Transverse colon (tissue), 4 donors: ENCODE data around the gene SHROOM2. TPM values are rescaled to one million over a fixed set of nuclear protein-coding genes. Genes with fewer than 3 reads are reported as not detected.

Experiments
- DNase-seq: peaks from one replicate; pipeline ENCODE4 v3.0.0-alpha.2; 2019
- H3K27ac ChIP-seq, 4 donors: fragments of 200-600 bp; sonication (generic); 2 replicates each; pipeline ENCODE4 v1.5.1; 2016 to 2018; ENCODE audit warnings: inconsistent platforms in 4 of 4
- H3K27me3 ChIP-seq: fragments of 200-600 bp; sonication (generic); 2 replicates; pipeline ENCODE4 v1.5.1; 2017; ENCODE audit warnings: inconsistent platforms
- H3K36me3 ChIP-seq, 4 donors: fragments of 200-600 bp; sonication (generic); 2 replicates each; pipeline ENCODE4 v1.5.1; 2017 to 2019; ENCODE audit warnings: inconsistent platforms in 4 of 4
- H3K4me1 ChIP-seq, 4 donors: fragments of 200-600 bp; sonication (generic); 2 replicates each; pipeline ENCODE4 v1.5.1; 2017 to 2020; ENCODE audit warnings: inconsistent platforms in 4 of 4
- H3K4me3 ChIP-seq, 4 donors: fragments of 200-600 bp; sonication (generic); 1 replicate in 1 of 4; 2 replicates in 3 of 4; pipeline versions ENCODE4 v1.5.1 to v1.6.1; 2017 to 2019; ENCODE audit warnings: inconsistent platforms in 4 of 4
- H3K9me3 ChIP-seq, 2 donors: fragments of 200-600 bp; sonication (generic); 2 replicates each; pipeline ENCODE4 v1.5.1; 2017 to 2019; ENCODE audit warnings: inconsistent platforms in 2 of 2
- CTCF ChIP-seq, 5 experiments: fragments of 200-600 bp in 3 of 5; fragments of 450-650 bp in 2 of 5; sonication (generic) in 3 of 5; IDR thresholded peaks; 1 replicate in 2 of 5; 2 replicates in 3 of 5; pipeline ENCODE4 v1.5.1; 2016 to 2017; ENCODE audit warnings: antibody characterized with exemption in 5 of 5, inconsistent platforms in 3 of 5, mild to moderate bottlenecking in 2 of 5, moderate library complexity in 1 of 5
- EP300 ChIP-seq: sonication (generic); formaldehyde crosslinking; IDR thresholded peaks from one replicate; pipeline ENCODE4 v1.6.1; 2017; ENCODE audit warnings: antibody characterized with exemption, low read depth
- POLR2A ChIP-seq: fragments of 450-650 bp; IDR thresholded peaks from one replicate; pipeline ENCODE4 v1.6.1; 2016; ENCODE audit warnings: antibody characterized with exemption, mild to moderate bottlenecking, moderate library complexity
- POLR2AphosphoS5 ChIP-seq, 3 donors: sonication (generic); formaldehyde crosslinking; IDR thresholded peaks; one replicate each; pipeline ENCODE4 v1.6.1; 2016; ENCODE audit warnings: antibody characterized with exemption in 3 of 3
- WGBS, 2 donors: methylation state at CpG; one replicate each; pipeline ENCODE4 v1.1.5; 2018; ENCODE audit warnings: low coverage in 1 of 2; 5-methylcytosine and 5-hydroxymethylcytosine counted together
- in situ Hi-C, 4 donors: fragments of 200-750 bp; cut with MboI; loops; one replicate each; pipeline versions ENCODE4 v1.15.0 to v1.15.1; 2017; ENCODE audit warnings: low sequenced_read_pairs in 3 of 4, low pct_ligation_motif_present in 1 of 4, low pct_unique_long_range_greater_than_20kb in 1 of 4
- intact Hi-C: fragments of 100-400 bp; cut with DNase I; formaldehyde crosslinking; loops from one replicate; pipeline ENCODE4 v1.15.1; 2023; ENCODE audit warnings: low total_unique reads
- total RNA-seq, 4 donors: library from RNA; depleted of rRNA; stranded (reverse); fragments of >200 nt; gene quantifications; one replicate each; pipeline ENCODE4 v1.1.0, GENCODE V29; 2016

Gene SHROOM2
- total RNA-seq, 4 donors from 2014 or later: 8.9 to 20.6 (median 11.3) TPM

DNA sequence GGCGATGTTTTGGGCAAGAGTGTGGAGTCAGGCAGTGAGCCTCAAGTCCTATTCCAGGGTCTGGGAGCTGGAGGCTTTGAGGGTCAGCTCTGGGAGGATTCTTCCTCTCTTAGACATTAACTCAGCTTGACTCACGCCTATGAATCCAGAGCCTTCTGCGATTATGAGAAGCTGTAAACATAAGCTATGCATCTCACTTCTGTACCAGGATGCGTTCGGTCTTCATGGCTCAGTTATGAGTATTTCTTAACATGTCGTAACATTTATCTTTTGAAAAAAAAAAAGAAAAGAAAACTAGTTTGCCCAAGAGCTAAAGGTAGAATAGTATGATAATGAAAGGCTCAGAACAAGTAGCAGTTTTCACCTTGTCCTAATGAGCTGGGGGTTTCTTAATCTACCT lies 4.6 kb downstream of the SHROOM2 start:
- H3K9me3 ChIP-seq: no peaks in the 10 kb centered on the region
- no peak overlapping the region for H3K27ac ChIP-seq
- TF ChIP-seq POLR2AphosphoS5 (IDR thresholded peaks at IDR 0.05) (no peak), EP300 (no peak), CTCF (IDR thresholded peaks at IDR 0.05) (no peak), POLR2A (no peak)
- in situ Hi-C loops (no loop called here), intact Hi-C loops (no loop called here)
- H3K36me3 ChIP-seq: no peaks in the 10 kb centered on the region
- no peaks in the 10 kb centered on the region for H3K27me3 ChIP-seq
- H3K4me3 ChIP-seq: no peak overlapping the region
- peaks cover 0 to 16% (median 0%) of the 10 kb centered on the region in 4 donors for H3K4me1 ChIP-seq
- 85 to 89% methylated on average over 4 to 6 of the region's 6 CpGs for WGBS, 2 donors
- DNase-seq: no peak

- peaks cover 0 to 7% (median 0%) of the 10 kb centered on the region in 4 donors for H3K4me1 ChIP-seq
- no peaks in the 10 kb centered on the region for H3K27me3 ChIP-seq
- peak overlapping the region in 3 of 4 donors; percentile 43 to 59 (median 49) for H3K27ac ChIP-seq
- intact Hi-C loops: no loop called here
- in situ Hi-C loops: no loop called here
- DNase-seq: peak; percentile 27
- no peak for TF ChIP-seq CTCF (IDR thresholded peaks at IDR 0.05)
- no peak for TF ChIP-seq POLR2A
- no peak for TF ChIP-seq POLR2AphosphoS5 (IDR thresholded peaks at IDR 0.05)
- TF ChIP-seq EP300: no peak
- no peaks in the 10 kb centered on the region for H3K9me3 ChIP-seq
- 66 to 67% methylated on average over 1 to 7 of the region's 7 CpGs for WGBS, 2 donors
- H3K36me3 ChIP-seq: no peaks in the 10 kb centered on the region
- H3K4me3 ChIP-seq: no peak overlapping the region
Measured at GRCh38 chrX:9794495-9794894, 8.3 kb downstream of the SHROOM2 start.

DNA sequence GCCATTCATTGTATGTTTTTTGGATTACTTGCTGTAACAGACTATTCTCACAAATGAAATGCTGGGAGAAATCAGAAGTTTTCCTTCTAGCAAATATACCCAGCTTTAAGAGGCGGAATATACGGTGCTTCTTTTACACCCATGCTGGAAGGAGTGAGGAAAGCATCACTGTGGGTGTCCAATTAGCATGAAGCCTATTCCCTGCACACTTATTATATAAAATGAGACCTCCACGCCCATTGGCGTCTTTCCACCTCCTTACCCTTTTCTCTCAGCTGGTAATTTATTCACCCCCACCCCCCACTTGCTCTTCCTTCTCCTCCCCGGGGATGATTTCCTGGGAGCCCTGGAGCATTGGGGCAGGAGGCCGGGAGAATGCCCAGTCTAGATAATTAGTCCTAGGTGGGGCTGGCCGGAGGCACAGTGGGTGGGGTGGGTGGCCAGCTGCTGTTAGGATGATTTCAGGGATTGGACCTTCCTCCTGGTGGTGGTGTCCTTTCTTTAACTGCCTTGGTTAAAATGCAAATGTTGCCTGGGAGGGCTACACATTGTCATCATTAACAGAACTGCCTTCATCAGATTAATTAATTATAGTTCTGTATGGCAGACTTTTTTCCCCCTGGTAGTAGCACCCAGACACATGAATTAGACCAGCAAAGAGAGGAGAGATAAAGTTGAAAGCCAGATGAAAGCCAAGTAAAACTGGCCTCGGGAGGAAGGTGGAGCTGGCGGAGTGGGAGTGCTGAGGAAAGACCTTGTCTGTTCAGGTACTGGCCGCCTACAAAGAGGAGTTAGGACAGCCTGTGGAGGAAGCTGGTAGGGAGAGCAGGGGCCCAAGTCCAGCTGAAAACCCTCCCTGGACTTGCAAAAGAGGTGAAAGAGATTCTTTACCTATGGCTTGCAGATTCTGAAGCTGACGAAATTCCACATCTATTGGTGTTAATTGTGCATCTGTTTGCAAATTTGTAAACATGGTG lies 11.4 kb downstream of the SHROOM2 start:
- Histone ChIP-seq H3K4me1 (peaks cover 0 to 5% (median 0%) of the 10 kb centered on the region in 4 donors), H3K36me3 (no peaks in the 10 kb centered on the region), H3K9me3 (no peaks in the 10 kb centered on the region), H3K4me3 (no peak overlapping the region), H3K27ac (no peak overlapping the region), H3K27me3 (no peaks in the 10 kb centered on the region)
- in situ Hi-C loops: no loop called here
- WGBS, 2 donors: 60 to 69% methylated on average over 1 to 11 of the region's 11 CpGs
- DNase-seq: no peak
- intact Hi-C loops: no loop called here
- TF ChIP-seq POLR2A: no peak
- TF ChIP-seq CTCF (IDR thresholded peaks at IDR 0.05): no peak
- no peak for TF ChIP-seq POLR2AphosphoS5 (IDR thresholded peaks at IDR 0.05)
- no peak for TF ChIP-seq EP300

DNA sequence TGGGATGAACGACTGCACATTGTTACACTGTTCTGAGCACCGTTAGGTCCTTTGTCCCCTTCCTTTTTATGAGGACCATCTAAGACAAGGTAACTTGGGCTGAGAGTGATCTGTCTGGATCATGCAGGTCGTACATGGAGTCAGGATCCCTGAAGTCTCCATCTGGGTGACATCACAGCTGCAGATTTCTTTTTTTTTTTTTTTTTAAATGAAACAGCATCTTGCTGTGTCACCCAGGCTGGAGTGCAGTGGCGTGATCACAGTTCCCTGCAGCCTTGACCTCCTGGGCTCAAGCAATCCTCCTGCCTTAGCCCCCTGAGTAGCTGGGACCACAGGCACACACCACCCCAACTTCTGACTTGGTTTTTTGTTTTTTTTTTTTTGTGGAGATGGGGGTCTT lies 16.5 kb downstream of the SHROOM2 start:
- in situ Hi-C loops: no loop called here
- no peaks in the 10 kb centered on the region for H3K27me3 ChIP-seq
- 74 to 100% methylated on average over 1 to 4 of the region's 4 CpGs for WGBS, 2 donors
- H3K9me3 ChIP-seq: no peaks in the 10 kb centered on the region
- no peak overlapping the region for H3K4me3 ChIP-seq
- no peaks in the 10 kb centered on the region for H3K36me3 ChIP-seq
- H3K27ac ChIP-seq: no peak overlapping the region
- TF ChIP-seq EP300 (no peak), POLR2AphosphoS5 (IDR thresholded peaks at IDR 0.05) (no peak)
- intact Hi-C loops: no loop called here
- no peak for DNase-seq
- no peaks in the 10 kb centered on the region for H3K4me1 ChIP-seq
